A549 (cell line): ENCODE results near the gene ZNF497. TPM values are rescaled to one million over a fixed set of nuclear protein-coding genes. Genes with fewer than 3 reads are reported as not detected.

ENCODE experiments used
- ATAC-seq, 2 experiments: fragments of 200-7000 bp in 1 of 2; fragments of >200 bp in 1 of 2; cut with Nextera tagmentation in 1 of 2; cut with Tn5 transposase in 1 of 2; 3 replicates each; pipeline versions ENCODE4 v1.8.0 to v1.9.1; 2018 to 2020; ENCODE audit warnings: mild to moderate bottlenecking in 1 of 2, moderate library complexity in 1 of 2
- CTCF ChIA-PET: fragments of 300-600 bp; sonication (Branson Sonifier 250); formaldehyde crosslinking; extraction: SDS; loops from one replicate; lab custom pipeline; 2021; ENCODE audit warnings: antibody characterized with exemption, inconsistent platforms; lab: Yijun Ruan, JAX
- POLR2A ChIA-PET: fragments of 350-600 bp; formaldehyde crosslinking; extraction: SDS; loops from one replicate; lab custom pipeline; 2021; ENCODE audit warnings: antibody characterized with exemption, inconsistent platforms; lab: Yijun Ruan, JAX
- DNase-seq, 2 experiments: peaks; one replicate each; pipeline versions ENCODE4 v3.0.0 to v3.0.0-alpha.2; 2011 to 2016; ENCODE audit warnings: low read depth in 1 of 2, low spot score in 1 of 2
- FAIRE-seq: peaks from 2 replicates; lab custom pipeline; 2011; peaks lifted over from hg19 to GRCh38; lab: Jason Lieb, UNC
- H3K27ac ChIP-seq, 2 experiments: fragments of >200 bp; sonication (Bioruptor Twin); formaldehyde crosslinking; 3 replicates each; pipeline ENCODE4 v1.5.1; 2016 to 2017
- H3K4me1 ChIP-seq: fragments of >200 bp; sonication (Bioruptor Twin); formaldehyde crosslinking; 3 replicates; pipeline ENCODE4 v1.6.1; 2016
- H3K4me2 ChIP-seq: fragments of >200 bp; sonication (Bioruptor Twin); formaldehyde crosslinking; 3 replicates; pipeline ENCODE4 v1.6.1; 2016
- H3K4me3 ChIP-seq: fragments of >200 bp; sonication (Bioruptor Twin); formaldehyde crosslinking; 3 replicates; pipeline ENCODE4 v1.5.1; 2016
- H3K9me3 ChIP-seq: fragments of >200 bp; sonication (Bioruptor Twin); formaldehyde crosslinking; 3 replicates; pipeline ENCODE4 v1.6.1; 2016
- BCL3 ChIP-seq: fragments of >200 bp; sonication (Bioruptor Twin); formaldehyde crosslinking; IDR thresholded peaks from 3 replicates; pipeline ENCODE4 v1.6.1; 2016
- BHLHE40 ChIP-seq: IDR thresholded peaks from 2 replicates; pipeline ENCODE4 v1.6.1; 2012; ENCODE audit warnings: low read depth, low read length, inconsistent platforms
- CTCF ChIP-seq: fragments of >200 bp; sonication (Bioruptor Twin); formaldehyde crosslinking; IDR thresholded peaks from 3 replicates; pipeline ENCODE4 v1.5.1; 2016
- ELK1 ChIP-seq: fragments of 150-350 bp; IDR thresholded peaks from 2 replicates; pipeline ENCODE4 v1.6.1; 2014; ENCODE audit warnings: low read depth, mild to moderate bottlenecking, low read length
- EP300 ChIP-seq, 2 experiments: fragments of >200 bp; sonication (Bioruptor Twin); formaldehyde crosslinking; IDR thresholded peaks; 2 replicates in 1 of 2; 3 replicates in 1 of 2; pipeline ENCODE4 v1.6.1; 2016 to 2017
- FOSB ChIP-seq: fragments of 250-450 bp; sonication (Bioruptor Pico); IDR thresholded peaks from 2 replicates; pipeline ENCODE4 v1.5.0; 2020; ENCODE audit warnings: mild to moderate bottlenecking, moderate library complexity
- FOSL2 ChIP-seq, 2 experiments: fragments of 450-650 bp in 1 of 2; fragments of >200 bp in 1 of 2; sonication (Bioruptor Twin) in 1 of 2; formaldehyde crosslinking; IDR thresholded peaks; 2 replicates each; pipeline versions ENCODE4 v1.5.0 to v1.6.1; 2016 to 2020; ENCODE audit warnings: mild to moderate bottlenecking in 1 of 2, moderate library complexity in 1 of 2
- HEYL ChIP-seq: fragments of 250-450 bp; sonication (Bioruptor Pico); IDR thresholded peaks from 2 replicates; pipeline ENCODE4 v1.8.0; 2021; ENCODE audit warnings: mild to moderate bottlenecking, moderate library complexity
- KDM1A ChIP-seq: fragments of 200-600 bp; sonication (generic); IDR thresholded peaks from 2 replicates; pipeline ENCODE4 v1.6.1; 2016; ENCODE audit warnings: low read depth, mild to moderate bottlenecking
- MAX ChIP-seq: IDR thresholded peaks from 2 replicates; pipeline ENCODE4 v1.6.1; 2012
- MAZ ChIP-seq: fragments of 150-350 bp; IDR thresholded peaks from 2 replicates; pipeline ENCODE4 v1.6.1; 2014; ENCODE audit warnings: antibody characterized with exemption, low read depth, low read length, borderline replicate concordance
- NPAS2 ChIP-seq: fragments of 250-450 bp; sonication (Bioruptor Pico); IDR thresholded peaks from 2 replicates; pipeline ENCODE4 v1.8.0; 2022; ENCODE audit warnings: mild to moderate bottlenecking, moderate library complexity, borderline replicate concordance
- NR3C1 ChIP-seq: fragments of >200 bp; sonication (Bioruptor Twin); formaldehyde crosslinking; IDR thresholded peaks from 3 replicates; pipeline ENCODE4 v1.6.1; 2017
- PBX3 ChIP-seq: IDR thresholded peaks from 2 replicates; pipeline ENCODE4 v1.6.1; 2012
- RFX5 ChIP-seq: fragments of 450-650 bp; IDR thresholded peaks from 2 replicates; pipeline ENCODE4 v1.7.1; 2014; ENCODE audit warnings: antibody characterized with exemption, mild to moderate bottlenecking, moderate library complexity
- ZNF302 ChIP-seq: fragments of 250-450 bp; sonication (Bioruptor Pico); IDR thresholded peaks from 2 replicates; pipeline ENCODE4 v1.9.0; 2021; ENCODE audit warnings: inconsistent platforms, mild to moderate bottlenecking, moderate library complexity
- WGBS: methylation state at CpG from one replicate; pipeline ENCODE4 v1.1.6; 2017; ENCODE audit errors: missing lambda C conversion rate; 5-methylcytosine and 5-hydroxymethylcytosine counted together
- polyA plus RNA-seq, 4 experiments: library from polyadenylated mRNA; depleted of rRNA in 3 of 4; stranded (reverse); fragments of >200 nt; fragmentation: RNase III in 1 of 4; extraction: RNeasy Plus Mini Kit Qiagen cat#74134 plus additional on column Dnase treatment in 1 of 4; gene quantifications; 2 replicates in 3 of 4; 3 replicates in 1 of 4; pipeline ENCODE4 v1.2.3, GENCODE V29; 2011 to 2017

ZNF497 gene
- polyA plus RNA-seq, 2 of the 4 experiments (the other 2 are of a cell fraction), result 1.1 to 2.0 TPM

GRCh38 chr19:58386576-58387337 lies 24.2 kb upstream of the ZNF497 start, which contains the start of gene RPS5 (continued):
- TF ChIP-seq CTCF (no peak), NPAS2 (CRISPR knock-in tag) (no peak; the same call in 1 of the 2 replicates), BHLHE40 (peak; percentile 19; the same call in 1 of the 2 replicates), ELK1 (no peak), FOSB (CRISPR knock-in tag) (peak; percentile 69; the same call in 1 of the 2 replicates)

- peaks cover 46% of the 10 kb centered on the region for H3K4me1 ChIP-seq
- WGBS, result 27% methylated on average over 35 of the region's 36 CpGs
- no peak for DNase-seq
- peak overlapping the region; percentile 99 for H3K27ac ChIP-seq
- H3K4me2 ChIP-seq, result peak overlapping the region; percentile 95
- peak overlapping the region; percentile 81 for H3K4me3 ChIP-seq
- no peaks in the 10 kb centered on the region for H3K9me3 ChIP-seq
- CTCF ChIA-PET, result interaction anchor here (1.0 to 2.0 kb wide), 2 partner anchors 21 to 134 kb away, joined by 3 to 5 read pairs; partner anchors contain the start of gene ZBTB45
- TF ChIP-seq ZNF302 (CRISPR knock-in tag) (no peak), NPAS2 (CRISPR knock-in tag) (peak; percentile 36; the same call in 1 of the 2 replicates)
- POLR2A ChIA-PET, result interaction anchor here (0.6 to 3.8 kb wide), 4 partner anchors 9 to 131 kb away, joined by 3 to 18 read pairs (median 5); partner anchors contain the start of genes ZNF497 and ZNF584
- ATAC-seq, result peak; percentile 30 to 34
- no peak for FAIRE-seq
Observed at GRCh38 chr19:58385891-58386575, 23.5 kb upstream of the ZNF497 start.

- POLR2A ChIA-PET, result interaction anchor here (0.6 to 3.8 kb wide), 3 partner anchors 23 to 131 kb away, joined by 3 to 18 read pairs (median 7); partner anchors contain the start of genes ZNF497 and ZNF584
- CTCF ChIA-PET, result interaction anchor here (1.0 kb wide), 1 partner anchor 134 kb away, joined by 3 read pairs; the partner anchor contains the start of gene ZBTB45
- WGBS, result 87% methylated on average over 9 of the region's 9 CpGs
Observed at GRCh38 chr19:58385313-58385890, 22.9 kb upstream of the ZNF497 start.

More at GRCh38 chr19:58385313-58385890, 22.9 kb upstream of the ZNF497 start:
- ATAC-seq (no peak), FAIRE-seq (no peak), DNase-seq (no peak)
- Histone ChIP-seq H3K4me2 (peak overlapping the region; percentile 95), H3K4me1 (peaks cover 43% of the 10 kb centered on the region), H3K4me3 (peak overlapping the region; percentile 81), H3K27ac (peak overlapping the region; percentile 99), H3K9me3 (no peaks in the 10 kb centered on the region)
- no peak for TF ChIP-seq NR3C1
- no peak for TF ChIP-seq PBX3
- no peak for TF ChIP-seq FOSB (CRISPR knock-in tag)
- no peak for TF ChIP-seq BCL3
- TF ChIP-seq ELK1, result no peak
- no peak for TF ChIP-seq FOSL2 (IDR thresholded peaks at IDR 0.05)
- TF ChIP-seq FOSL2 (CRISPR knock-in tag; IDR thresholded peaks at IDR 0.05), result no peak
- TF ChIP-seq MAX, result no peak
- no peak for TF ChIP-seq RFX5
- no peak for TF ChIP-seq BHLHE40
- TF ChIP-seq HEYL (CRISPR knock-in tag), result no peak
- TF ChIP-seq EP300 (IDR thresholded peaks at IDR 0.05), result no peak
- no peak for TF ChIP-seq NPAS2 (CRISPR knock-in tag)
- TF ChIP-seq MAZ, result no peak
- TF ChIP-seq KDM1A, result no peak
